ENCODE results near the gene ARHGEF5. TPM values are rescaled to one million over a fixed set of nuclear protein-coding genes. Genes with fewer than 3 reads are reported as not detected.
A peak's percentile ranks its signal among the peaks of the same experiment; 100 is the strongest.
"Not testable (repeated sequence)": the region's sequence is repeated elsewhere in the genome, so short reads cannot be mapped to it uniquely, and the experiment has no call there.

The ARHGEF5 gene
- total and polyA plus RNA-seq, 2 donors from 2014 or later, result 15.2 to 43.5 TPM

DNA sequence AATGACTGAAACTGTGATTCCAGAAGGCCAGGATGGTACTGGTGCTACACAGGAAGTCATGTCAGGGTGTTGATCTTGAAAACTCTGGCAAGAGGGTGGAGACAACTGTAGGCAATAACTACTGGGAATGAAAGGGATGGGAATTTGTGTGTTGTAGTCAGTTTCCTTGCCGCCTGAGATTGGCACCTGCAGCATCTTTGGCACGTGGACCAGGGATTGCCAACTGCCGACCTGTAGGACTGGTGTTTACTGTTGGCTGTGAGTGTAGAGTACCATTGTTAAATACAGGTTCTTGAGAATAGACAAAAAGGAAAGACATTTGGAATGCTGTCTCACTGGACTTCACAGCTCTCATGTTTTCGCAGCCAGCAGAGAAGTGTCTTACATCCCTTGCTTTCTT is 31.8 kb upstream of the ARHGEF5 start:
- intact Hi-C loops (cut with DNase I); H3K36me3 ChIP-seq (ENCODE audit: control insufficient read depth in 2 of 3, insufficient read depth in 3 of 3, low read length in 3 of 3); H3K4me1 ChIP-seq (ENCODE audit: control insufficient read depth in 2 of 3, insufficient read depth in 2 of 3, low read depth in 1 of 3, low read length in 3 of 3); H3K9me3 ChIP-seq (ENCODE audit: control insufficient read depth in 2 of 3, insufficient read depth in 1 of 3, low read length in 3 of 3); H3K27ac ChIP-seq (ENCODE audit: low read depth in 2 of 2, low read length in 2 of 2); H3K4me3 ChIP-seq (ENCODE audit: low read length in 3 of 3); DNase-seq; FAIRE-seq; H3K27me3 ChIP-seq (ENCODE audit: control insufficient read depth, insufficient read depth, low read length); H3K9ac ChIP-seq (ENCODE audit: low read length in 3 of 3): not testable (repeated sequence)

GRCh38 chr7:144325868-144326267 is 29.3 kb upstream of the ARHGEF5 start:
- H3K36me3 ChIP-seq (ENCODE audit: control insufficient read depth in 2 of 3, insufficient read depth in 3 of 3, low read length in 3 of 3); H3K27ac ChIP-seq (ENCODE audit: low read depth in 2 of 2, low read length in 2 of 2); DNase-seq; H3K4me3 ChIP-seq (ENCODE audit: low read length in 3 of 3); H3K9me3 ChIP-seq (ENCODE audit: control insufficient read depth in 2 of 3, insufficient read depth in 1 of 3, low read length in 3 of 3); FAIRE-seq; H3K9ac ChIP-seq (ENCODE audit: low read length in 3 of 3); H3K4me1 ChIP-seq (ENCODE audit: control insufficient read depth in 2 of 3, insufficient read depth in 2 of 3, low read depth in 1 of 3, low read length in 3 of 3); H3K27me3 ChIP-seq (ENCODE audit: control insufficient read depth, insufficient read depth, low read length); intact Hi-C loops (cut with DNase I): not testable (repeated sequence)

GRCh38 chr7:144330044-144330443 is 25.2 kb upstream of the ARHGEF5 start:
- FAIRE-seq; intact Hi-C loops (cut with DNase I); H3K27me3 ChIP-seq (ENCODE audit: control insufficient read depth, insufficient read depth, low read length); DNase-seq; H3K9me3 ChIP-seq (ENCODE audit: control insufficient read depth in 2 of 3, insufficient read depth in 1 of 3, low read length in 3 of 3); H3K36me3 ChIP-seq (ENCODE audit: control insufficient read depth in 2 of 3, insufficient read depth in 3 of 3, low read length in 3 of 3); H3K27ac ChIP-seq (ENCODE audit: low read depth in 2 of 2, low read length in 2 of 2); H3K9ac ChIP-seq (ENCODE audit: low read length in 3 of 3); H3K4me3 ChIP-seq (ENCODE audit: low read length in 3 of 3); H3K4me1 ChIP-seq (ENCODE audit: control insufficient read depth in 2 of 3, insufficient read depth in 2 of 3, low read depth in 1 of 3, low read length in 3 of 3): not testable (repeated sequence)

DNA sequence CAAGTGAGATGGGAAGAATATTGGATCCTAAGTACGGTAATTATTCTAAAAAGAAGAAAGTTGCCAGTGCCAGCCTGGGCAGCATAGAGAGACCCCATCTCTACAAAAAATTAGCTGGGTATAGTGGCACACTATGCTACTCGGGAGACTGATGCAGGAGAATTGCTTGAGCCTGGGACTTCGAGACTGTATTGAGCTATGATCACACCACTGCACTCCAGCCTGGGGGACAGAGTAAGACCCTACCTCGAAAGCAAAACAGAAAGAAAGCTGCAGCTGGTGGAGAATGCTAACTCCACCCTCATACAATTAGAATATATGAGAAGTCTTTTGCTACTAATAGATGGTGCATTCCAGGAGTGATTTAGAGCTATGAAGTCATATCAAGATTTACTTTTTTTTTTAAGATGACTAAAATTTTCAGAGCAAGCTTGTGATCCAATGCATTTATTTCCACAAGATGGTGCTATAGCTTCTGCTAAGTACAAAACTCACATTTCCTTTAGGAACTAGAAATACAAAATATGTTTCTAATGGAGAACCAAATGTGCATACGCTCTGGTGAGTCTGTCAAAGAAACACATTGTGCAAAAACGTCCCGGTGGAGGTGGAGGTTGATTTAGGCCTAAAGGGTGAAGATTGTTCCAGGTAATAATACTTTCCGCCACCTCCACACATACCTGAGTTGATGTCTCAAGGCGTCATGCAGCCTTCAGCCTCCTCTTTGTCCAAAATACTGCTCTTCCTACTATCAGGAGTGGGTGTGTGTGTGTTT is 23.8 kb upstream of the ARHGEF5 start:
- H3K36me3 ChIP-seq (ENCODE audit: control insufficient read depth in 2 of 3, insufficient read depth in 3 of 3, low read length in 3 of 3); intact Hi-C loops (cut with DNase I); H3K9me3 ChIP-seq (ENCODE audit: control insufficient read depth in 2 of 3, insufficient read depth in 1 of 3, low read length in 3 of 3); H3K27me3 ChIP-seq (ENCODE audit: control insufficient read depth, insufficient read depth, low read length); H3K4me1 ChIP-seq (ENCODE audit: control insufficient read depth in 2 of 3, insufficient read depth in 2 of 3, low read depth in 1 of 3, low read length in 3 of 3); H3K9ac ChIP-seq (ENCODE audit: low read length in 3 of 3); DNase-seq; H3K4me3 ChIP-seq (ENCODE audit: low read length in 3 of 3); H3K27ac ChIP-seq (ENCODE audit: low read depth in 2 of 2, low read length in 2 of 2): not testable (repeated sequence)
- FAIRE-seq, result peak; percentile 98

DNA sequence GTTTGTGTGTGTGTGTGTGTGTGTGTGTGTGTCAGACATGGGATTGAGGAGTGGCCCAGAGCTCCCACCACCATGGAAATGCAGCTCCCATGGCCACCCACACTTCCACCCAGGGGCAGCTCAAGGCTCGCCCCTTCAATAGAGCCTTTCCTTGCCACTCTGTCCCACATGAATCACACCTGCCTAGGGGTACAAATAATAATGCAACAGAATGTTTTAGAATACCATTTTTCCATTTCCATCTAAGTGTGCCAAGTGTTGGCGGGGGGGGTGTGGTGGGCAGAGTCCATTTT is 23.3 kb upstream of the ARHGEF5 start:
- intact Hi-C loops (cut with DNase I); H3K9ac ChIP-seq (ENCODE audit: low read length in 3 of 3); H3K4me1 ChIP-seq (ENCODE audit: control insufficient read depth in 2 of 3, insufficient read depth in 2 of 3, low read depth in 1 of 3, low read length in 3 of 3); H3K4me3 ChIP-seq (ENCODE audit: low read length in 3 of 3); H3K27ac ChIP-seq (ENCODE audit: low read depth in 2 of 2, low read length in 2 of 2); H3K36me3 ChIP-seq (ENCODE audit: control insufficient read depth in 2 of 3, insufficient read depth in 3 of 3, low read length in 3 of 3); H3K27me3 ChIP-seq (ENCODE audit: control insufficient read depth, insufficient read depth, low read length); H3K9me3 ChIP-seq (ENCODE audit: control insufficient read depth in 2 of 3, insufficient read depth in 1 of 3, low read length in 3 of 3); FAIRE-seq: not testable (repeated sequence)
- peak in 2 of 5 donors; percentile 0 to 16 for DNase-seq

GRCh38 chr7:144348625-144349024 is 6.6 kb upstream of the ARHGEF5 start:
- H3K9ac ChIP-seq (ENCODE audit: low read length in 3 of 3); H3K4me1 ChIP-seq (ENCODE audit: control insufficient read depth in 2 of 3, insufficient read depth in 2 of 3, low read depth in 1 of 3, low read length in 3 of 3); FAIRE-seq; H3K36me3 ChIP-seq (ENCODE audit: control insufficient read depth in 2 of 3, insufficient read depth in 3 of 3, low read length in 3 of 3); H3K27me3 ChIP-seq (ENCODE audit: control insufficient read depth, insufficient read depth, low read length); H3K9me3 ChIP-seq (ENCODE audit: control insufficient read depth in 2 of 3, insufficient read depth in 1 of 3, low read length in 3 of 3); H3K27ac ChIP-seq (ENCODE audit: low read depth in 2 of 2, low read length in 2 of 2); H3K4me3 ChIP-seq (ENCODE audit: low read length in 3 of 3); intact Hi-C loops (cut with DNase I); DNase-seq: not testable (repeated sequence)

GRCh38 chr7:144351667-144352066 is 3.5 kb upstream of the ARHGEF5 start:
- intact Hi-C loops (cut with DNase I); H3K9me3 ChIP-seq (ENCODE audit: control insufficient read depth in 2 of 3, insufficient read depth in 1 of 3, low read length in 3 of 3); H3K27ac ChIP-seq (ENCODE audit: low read depth in 2 of 2, low read length in 2 of 2); FAIRE-seq; H3K36me3 ChIP-seq (ENCODE audit: control insufficient read depth in 2 of 3, insufficient read depth in 3 of 3, low read length in 3 of 3); H3K9ac ChIP-seq (ENCODE audit: low read length in 3 of 3); H3K27me3 ChIP-seq (ENCODE audit: control insufficient read depth, insufficient read depth, low read length); H3K4me1 ChIP-seq (ENCODE audit: control insufficient read depth in 2 of 3, insufficient read depth in 2 of 3, low read depth in 1 of 3, low read length in 3 of 3); H3K4me3 ChIP-seq (ENCODE audit: low read length in 3 of 3): not testable (repeated sequence)
- DNase-seq, result peak in 1 of 5 donors; percentile 1

- H3K4me1 ChIP-seq (ENCODE audit: control insufficient read depth in 2 of 3, insufficient read depth in 2 of 3, low read depth in 1 of 3, low read length in 3 of 3); H3K27ac ChIP-seq (ENCODE audit: low read depth in 2 of 2, low read length in 2 of 2); H3K36me3 ChIP-seq (ENCODE audit: control insufficient read depth in 2 of 3, insufficient read depth in 3 of 3, low read length in 3 of 3); H3K9me3 ChIP-seq (ENCODE audit: control insufficient read depth in 2 of 3, insufficient read depth in 1 of 3, low read length in 3 of 3); FAIRE-seq; H3K9ac ChIP-seq (ENCODE audit: low read length in 3 of 3); intact Hi-C loops (cut with DNase I); H3K4me3 ChIP-seq (ENCODE audit: low read length in 3 of 3); DNase-seq; H3K27me3 ChIP-seq (ENCODE audit: control insufficient read depth, insufficient read depth, low read length): not testable (repeated sequence)
These were observed 983 bp downstream of the ARHGEF5 start for GRCh38 chr7:144356185-144356584.

All from kidney (tissue), 11 donors.